GM23338 (cell line): ENCODE measurements around the gene DNAH6. TPM values are rescaled to one million over a fixed set of nuclear protein-coding genes. Genes with fewer than 3 reads are reported as not detected.

Experiments used
- ATAC-seq: fragments of 200-7000 bp; cut with Tn5 transposase; 3 replicates; pipeline ENCODE4 v1.9.1; 2020
- DNase-seq: peaks from one replicate; pipeline ENCODE4 v3.0.0-alpha.2; 2015; ENCODE audit warnings: low spot score
- H2AFZ ChIP-seq: fragments of 200-600 bp; sonication (generic); 2 replicates; pipeline ENCODE4 v1.8.0; 2016; ENCODE audit warnings: antibody characterized with exemption, mild to moderate bottlenecking, moderate library complexity
- H3F3A ChIP-seq: fragments of 200-600 bp; sonication (generic); replicated peaks from 2 replicates; pipeline ENCODE4 v1.8.0; 2017; ENCODE audit warnings: antibody characterized with exemption, mixed run types, low read depth
- H3K27ac ChIP-seq: fragments of 200-600 bp; sonication (generic); 2 replicates; pipeline ENCODE4 v1.6.1; 2016; ENCODE audit warnings: low read depth
- H3K27me3 ChIP-seq: fragments of 200-600 bp; sonication (generic); 2 replicates; pipeline ENCODE4 v1.8.0; 2016; ENCODE audit warnings: mild to moderate bottlenecking, mixed run types, moderate library complexity; ENCODE audit not compliant: insufficient read depth
- H3K36me3 ChIP-seq: fragments of 200-600 bp; sonication (generic); 2 replicates; pipeline ENCODE4 v1.8.0; 2016; ENCODE audit warnings: mild to moderate bottlenecking; ENCODE audit not compliant: insufficient read depth
- H3K4me1 ChIP-seq: fragments of 200-600 bp; sonication (generic); 2 replicates; pipeline ENCODE4 v1.8.0; 2016; ENCODE audit warnings: mild to moderate bottlenecking, moderate library complexity; ENCODE audit not compliant: insufficient read depth
- H3K4me2 ChIP-seq: fragments of 200-600 bp; sonication (generic); 2 replicates; pipeline ENCODE4 v1.7.1; 2017; ENCODE audit warnings: mixed run types
- H3K4me3 ChIP-seq: fragments of 200-600 bp; sonication (generic); 2 replicates; pipeline ENCODE4 v1.6.1; 2016; ENCODE audit warnings: mixed run types
- H3K79me2 ChIP-seq: fragments of 200-600 bp; sonication (generic); replicated peaks from 2 replicates; pipeline ENCODE4 v1.8.0; 2017; ENCODE audit warnings: mild to moderate bottlenecking; ENCODE audit not compliant: insufficient read depth
- H3K9me2 ChIP-seq: fragments of 200-600 bp; sonication (generic); 2 replicates; pipeline ENCODE4 v1.8.0; 2017; ENCODE audit not compliant: insufficient read depth
- H4K20me1 ChIP-seq: fragments of 200-600 bp; sonication (generic); replicated peaks from 2 replicates; pipeline ENCODE4 v1.8.0; 2017; ENCODE audit warnings: mild to moderate bottlenecking; ENCODE audit not compliant: insufficient read depth
- H3K27ac Mint-ChIP-seq: 2 replicates; pipeline ENCODE4 v1.8.0; 2020; ENCODE audit warnings: inconsistent platforms, mild to moderate bottlenecking, moderate library complexity, mixed read lengths
- H3K27me3 Mint-ChIP-seq: 3 replicates; pipeline ENCODE4 v1.8.0; 2022; ENCODE audit warnings: low read depth, mild to moderate bottlenecking, moderate library complexity, mixed read lengths, inconsistent platforms; ENCODE audit not compliant: insufficient read depth, poor library complexity
- H3K36me3 Mint-ChIP-seq: 3 replicates; pipeline ENCODE4 v1.8.0; 2021; ENCODE audit warnings: low read depth, mild to moderate bottlenecking, inconsistent platforms, moderate library complexity, mixed read lengths
- H3K4me1 Mint-ChIP-seq: 3 replicates; pipeline ENCODE4 v1.8.0; 2020; ENCODE audit warnings: mild to moderate bottlenecking, inconsistent platforms, mixed read lengths
- H3K4me3 Mint-ChIP-seq: 3 replicates; pipeline ENCODE4 v1.8.0; 2021; ENCODE audit warnings: moderate library complexity, mild to moderate bottlenecking, inconsistent platforms, mixed read lengths
- H3K9me3 Mint-ChIP-seq: 3 replicates; pipeline ENCODE4 v1.8.0; 2020; ENCODE audit warnings: moderate library complexity, mild to moderate bottlenecking, inconsistent platforms, mixed read lengths
- CREB1 ChIP-seq: fragments of 250-450 bp; sonication (Bioruptor Pico); IDR thresholded peaks from 2 replicates; pipeline ENCODE4 v1.5.0; 2020; ENCODE audit warnings: low read depth, mild to moderate bottlenecking, moderate library complexity
- EZH2 ChIP-seq: fragments of 200-600 bp; sonication (generic); IDR thresholded peaks from one replicate; pipeline ENCODE4 v1.8.0; 2017; ENCODE audit warnings: antibody characterized with exemption, mild to moderate bottlenecking, low read depth; ENCODE audit not compliant: unreplicated experiment
- EZH2phosphoT487 ChIP-seq: fragments of 200-600 bp; sonication (generic); IDR thresholded peaks from one replicate; pipeline ENCODE4 v1.8.1; 2018; ENCODE audit warnings: antibody characterized with exemption; ENCODE audit not compliant: unreplicated experiment
- JUNB ChIP-seq: IDR thresholded peaks from one replicate; pipeline ENCODE4 v1.6.1; 2016; ENCODE audit warnings: antibody characterized with exemption; ENCODE audit not compliant: unreplicated experiment
- POLR2AphosphoS5 ChIP-seq: IDR thresholded peaks from 2 replicates; pipeline ENCODE4 v1.6.1; 2016; ENCODE audit warnings: antibody characterized with exemption, low read depth
- ZNF331 ChIP-seq: fragments of 250-450 bp; sonication (Bioruptor Pico); IDR thresholded peaks from 2 replicates; pipeline ENCODE4 v1.5.0; 2020; ENCODE audit warnings: low read depth, mild to moderate bottlenecking, moderate library complexity
- polyA plus RNA-seq: library from polyadenylated mRNA; unstranded; fragments of >200 nt; fragmentation: Nextera tagmentation; extraction: Ambion mirVana; gene quantifications from 2 replicates; pipeline ENCODE4 v1.2.1, GENCODE V29; 2016
- total RNA-seq: library from RNA; depleted of rRNA; stranded (reverse); fragments of >200 nt; shearing (Covaris generic); gene quantifications from 2 replicates; pipeline ENCODE4 v1.2.3, GENCODE V29; 2014
- TF ChIP-seq, protein P1 (sequence below), 2 experiments: fragments of 200-600 bp in 1 of 2; sonication (generic) in 1 of 2; conservative IDR thresholded peaks; 2 replicates each; pipeline versions ENCODE4 v1.5.1 to v1.6.1; 2016 to 2017; ENCODE audit warnings: antibody characterized with exemption in 2 of 2, low read depth in 2 of 2, mild to moderate bottlenecking in 2 of 2, moderate library complexity in 1 of 2
- TF ChIP-seq, protein P2 (sequence below): fragments of 250-450 bp; sonication (Bioruptor Pico); IDR thresholded peaks from 2 replicates; pipeline ENCODE4 v1.5.0; 2020; ENCODE audit warnings: mild to moderate bottlenecking, moderate library complexity

The DNAH6 gene
- total and polyA plus RNA-seq, 2 experiments from 2014 or later, result 0.27 to 0.31 TPM

DNA sequence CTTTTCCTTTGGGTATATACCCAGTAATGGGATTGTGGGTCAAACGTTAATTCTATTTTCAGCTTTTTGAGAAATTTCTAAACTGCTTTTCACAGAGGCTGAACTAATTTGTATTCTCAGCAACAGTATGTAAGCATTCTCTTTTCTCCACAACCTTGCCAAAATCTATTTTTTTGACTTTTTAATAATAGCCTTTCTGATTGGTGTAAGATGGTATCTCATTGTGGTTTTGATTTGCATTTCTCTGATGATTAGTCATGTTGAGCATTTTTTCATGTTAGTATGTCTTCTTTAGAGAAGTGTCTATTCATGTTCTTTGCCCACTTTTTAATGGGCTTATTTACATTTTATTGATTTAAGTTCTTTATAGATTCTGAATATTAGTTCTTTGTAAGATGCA, 219.1 kb downstream of the DNAH6 start (continued):
- TF ChIP-seq EZH2phosphoT487 (no peak), CREB1 (no peak)
- TF ChIP-seq, protein P1, sequence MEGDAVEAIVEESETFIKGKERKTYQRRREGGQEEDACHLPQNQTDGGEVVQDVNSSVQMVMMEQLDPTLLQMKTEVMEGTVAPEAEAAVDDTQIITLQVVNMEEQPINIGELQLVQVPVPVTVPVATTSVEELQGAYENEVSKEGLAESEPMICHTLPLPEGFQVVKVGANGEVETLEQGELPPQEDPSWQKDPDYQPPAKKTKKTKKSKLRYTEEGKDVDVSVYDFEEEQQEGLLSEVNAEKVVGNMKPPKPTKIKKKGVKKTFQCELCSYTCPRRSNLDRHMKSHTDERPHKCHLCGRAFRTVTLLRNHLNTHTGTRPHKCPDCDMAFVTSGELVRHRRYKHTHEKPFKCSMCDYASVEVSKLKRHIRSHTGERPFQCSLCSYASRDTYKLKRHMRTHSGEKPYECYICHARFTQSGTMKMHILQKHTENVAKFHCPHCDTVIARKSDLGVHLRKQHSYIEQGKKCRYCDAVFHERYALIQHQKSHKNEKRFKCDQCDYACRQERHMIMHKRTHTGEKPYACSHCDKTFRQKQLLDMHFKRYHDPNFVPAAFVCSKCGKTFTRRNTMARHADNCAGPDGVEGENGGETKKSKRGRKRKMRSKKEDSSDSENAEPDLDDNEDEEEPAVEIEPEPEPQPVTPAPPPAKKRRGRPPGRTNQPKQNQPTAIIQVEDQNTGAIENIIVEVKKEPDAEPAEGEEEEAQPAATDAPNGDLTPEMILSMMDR (conservative IDR thresholded peaks at IDR 0.05; ENCODE audit: low read depth in 2 of 2), result no peak

DNA sequence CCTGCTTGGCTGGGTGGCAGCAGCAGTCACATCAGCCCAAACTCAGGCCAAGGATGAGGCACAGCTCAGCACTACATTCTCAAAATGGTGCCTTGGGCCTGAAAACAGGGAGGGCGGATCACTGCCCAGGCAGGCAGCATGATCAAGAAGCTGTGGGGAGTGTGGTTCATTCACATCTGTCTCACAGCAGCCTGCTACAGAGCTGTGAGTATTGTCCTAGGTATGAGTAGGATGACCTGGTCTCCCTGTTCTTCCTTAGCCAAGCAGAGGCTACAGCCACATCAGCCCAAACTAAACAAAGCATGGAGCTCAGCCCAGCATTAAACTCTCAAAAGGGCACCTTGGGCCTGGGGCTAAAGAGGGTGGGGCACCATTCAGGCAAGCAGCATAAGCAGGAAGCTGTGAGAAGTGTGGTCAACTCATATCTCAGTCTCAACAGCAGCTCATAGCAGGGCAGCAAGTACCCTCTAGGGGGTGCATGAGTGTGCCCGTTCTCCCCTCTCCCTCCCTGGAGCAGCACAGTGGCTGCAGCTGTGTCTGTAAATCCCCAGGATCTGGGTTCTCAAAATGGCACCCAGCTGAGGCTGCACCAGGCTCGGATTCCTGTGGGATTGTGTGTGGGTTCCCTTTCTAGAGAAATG, 225.0 kb downstream of the DNAH6 start:
- H3K4me1 ChIP-seq, result no peaks in the 10 kb centered on the region
- no peaks in the 10 kb centered on the region; the same call in 2 of the 3 replicates for H3K36me3 Mint-ChIP-seq
- no peak overlapping the region for H3K4me2 ChIP-seq
- no peaks in the 10 kb centered on the region for H3K36me3 ChIP-seq
- no peaks in the 10 kb centered on the region for H3K27me3 ChIP-seq
- H3K9me3 Mint-ChIP-seq, result no peaks in the 10 kb centered on the region; the same call in 2 of the 3 replicates
- DNase-seq (peak; percentile 80), ATAC-seq (peak; percentile 100)
- H3K4me3 ChIP-seq, result no peak overlapping the region
- H3K9me2 ChIP-seq, result no peaks in the 10 kb centered on the region
- no peaks in the 10 kb centered on the region for H4K20me1 ChIP-seq
- peaks cover 3% of the 10 kb centered on the region; the same call in 1 of the 3 replicates for H3K4me1 Mint-ChIP-seq
- TF ChIP-seq ZNF331 (CRISPR knock-in tag) (no peak), POLR2AphosphoS5 (no peak), JUNB (no peak), EZH2phosphoT487 (no peak), EZH2 (no peak)
- TF ChIP-seq, protein P2, sequence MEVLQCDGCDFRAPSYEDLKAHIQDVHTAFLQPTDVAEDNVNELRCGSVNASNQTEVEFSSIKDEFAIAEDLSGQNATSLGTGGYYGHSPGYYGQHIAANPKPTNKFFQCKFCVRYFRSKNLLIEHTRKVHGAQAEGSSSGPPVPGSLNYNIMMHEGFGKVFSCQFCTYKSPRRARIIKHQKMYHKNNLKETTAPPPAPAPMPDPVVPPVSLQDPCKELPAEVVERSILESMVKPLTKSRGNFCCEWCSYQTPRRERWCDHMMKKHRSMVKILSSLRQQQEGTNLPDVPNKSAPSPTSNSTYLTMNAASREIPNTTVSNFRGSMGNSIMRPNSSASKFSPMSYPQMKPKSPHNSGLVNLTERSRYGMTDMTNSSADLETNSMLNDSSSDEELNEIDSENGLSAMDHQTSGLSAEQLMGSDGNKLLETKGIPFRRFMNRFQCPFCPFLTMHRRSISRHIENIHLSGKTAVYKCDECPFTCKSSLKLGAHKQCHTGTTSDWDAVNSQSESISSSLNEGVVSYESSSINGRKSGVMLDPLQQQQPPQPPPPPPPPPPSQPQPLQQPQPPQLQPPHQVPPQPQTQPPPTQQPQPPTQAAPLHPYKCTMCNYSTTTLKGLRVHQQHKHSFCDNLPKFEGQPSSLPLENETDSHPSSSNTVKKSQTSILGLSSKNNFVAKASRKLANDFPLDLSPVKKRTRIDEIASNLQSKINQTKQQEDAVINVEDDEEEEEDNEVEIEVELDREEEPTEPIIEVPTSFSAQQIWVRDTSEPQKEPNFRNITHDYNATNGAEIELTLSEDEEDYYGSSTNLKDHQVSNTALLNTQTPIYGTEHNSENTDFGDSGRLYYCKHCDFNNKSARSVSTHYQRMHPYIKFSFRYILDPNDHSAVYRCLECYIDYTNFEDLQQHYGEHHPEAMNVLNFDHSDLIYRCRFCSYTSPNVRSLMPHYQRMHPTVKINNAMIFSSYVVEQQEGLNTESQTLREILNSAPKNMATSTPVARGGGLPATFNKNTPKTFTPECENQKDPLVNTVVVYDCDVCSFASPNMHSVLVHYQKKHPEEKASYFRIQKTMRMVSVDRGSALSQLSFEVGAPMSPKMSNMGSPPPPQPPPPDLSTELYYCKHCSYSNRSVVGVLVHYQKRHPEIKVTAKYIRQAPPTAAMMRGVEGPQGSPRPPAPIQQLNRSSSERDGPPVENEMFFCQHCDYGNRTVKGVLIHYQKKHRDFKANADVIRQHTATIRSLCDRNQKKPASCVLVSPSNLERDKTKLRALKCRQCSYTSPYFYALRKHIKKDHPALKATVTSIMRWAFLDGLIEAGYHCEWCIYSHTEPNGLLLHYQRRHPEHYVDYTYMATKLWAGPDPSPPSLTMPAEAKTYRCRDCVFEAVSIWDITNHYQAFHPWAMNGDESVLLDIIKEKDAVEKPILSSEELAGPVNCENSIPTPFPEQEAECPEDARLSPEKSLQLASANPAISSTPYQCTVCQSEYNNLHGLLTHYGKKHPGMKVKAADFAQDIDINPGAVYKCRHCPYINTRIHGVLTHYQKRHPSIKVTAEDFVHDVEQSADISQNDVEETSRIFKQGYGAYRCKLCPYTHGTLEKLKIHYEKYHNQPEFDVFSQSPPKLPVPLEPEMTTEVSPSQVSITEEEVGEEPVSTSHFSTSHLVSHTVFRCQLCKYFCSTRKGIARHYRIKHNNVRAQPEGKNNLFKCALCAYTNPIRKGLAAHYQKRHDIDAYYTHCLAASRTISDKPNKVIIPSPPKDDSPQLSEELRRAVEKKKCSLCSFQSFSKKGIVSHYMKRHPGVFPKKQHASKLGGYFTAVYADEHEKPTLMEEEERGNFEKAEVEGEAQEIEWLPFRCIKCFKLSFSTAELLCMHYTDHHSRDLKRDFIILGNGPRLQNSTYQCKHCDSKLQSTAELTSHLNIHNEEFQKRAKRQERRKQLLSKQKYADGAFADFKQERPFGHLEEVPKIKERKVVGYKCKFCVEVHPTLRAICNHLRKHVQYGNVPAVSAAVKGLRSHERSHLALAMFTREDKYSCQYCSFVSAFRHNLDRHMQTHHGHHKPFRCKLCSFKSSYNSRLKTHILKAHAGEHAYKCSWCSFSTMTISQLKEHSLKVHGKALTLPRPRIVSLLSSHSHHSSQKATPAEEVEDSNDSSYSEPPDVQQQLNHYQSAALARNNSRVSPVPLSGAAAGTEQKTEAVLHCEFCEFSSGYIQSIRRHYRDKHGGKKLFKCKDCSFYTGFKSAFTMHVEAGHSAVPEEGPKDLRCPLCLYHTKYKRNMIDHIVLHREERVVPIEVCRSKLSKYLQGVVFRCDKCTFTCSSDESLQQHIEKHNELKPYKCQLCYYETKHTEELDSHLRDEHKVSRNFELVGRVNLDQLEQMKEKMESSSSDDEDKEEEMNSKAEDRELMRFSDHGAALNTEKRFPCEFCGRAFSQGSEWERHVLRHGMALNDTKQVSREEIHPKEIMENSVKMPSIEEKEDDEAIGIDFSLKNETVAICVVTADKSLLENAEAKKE, result no peak
- TF ChIP-seq, protein P1 (conservative IDR thresholded peaks at IDR 0.05; ENCODE audit: low read depth in 2 of 2), result peak; percentile 57 to 75
- peak overlapping the region; percentile 93; the same call in 1 of the 2 replicates for H2AFZ ChIP-seq
- no peak overlapping the region for H3K27ac ChIP-seq
- H3K27ac Mint-ChIP-seq, result no peak overlapping the region
- no peaks in the 10 kb centered on the region for H3K27me3 Mint-ChIP-seq
- no peaks in the 10 kb centered on the region for H3K79me2 ChIP-seq
- H3F3A ChIP-seq, result no peaks in the 10 kb centered on the region
- no peak overlapping the region for H3K4me3 Mint-ChIP-seq
